Measurements from ENCODE around the gene C1orf94.
"Not testable (repeated sequence)": the region's sequence is repeated elsewhere in the genome, so short reads cannot be mapped to it uniquely, and the experiment has no call there.

The C1orf94 gene

GRCh38 chr1:34165422-34165921, 11.2 kb upstream of the C1orf94 start:
- no peak for DNase-seq

GRCh38 chr1:34166191-34166624, 10.5 kb upstream of the C1orf94 start:
- DNase-seq: no peak

DNA sequence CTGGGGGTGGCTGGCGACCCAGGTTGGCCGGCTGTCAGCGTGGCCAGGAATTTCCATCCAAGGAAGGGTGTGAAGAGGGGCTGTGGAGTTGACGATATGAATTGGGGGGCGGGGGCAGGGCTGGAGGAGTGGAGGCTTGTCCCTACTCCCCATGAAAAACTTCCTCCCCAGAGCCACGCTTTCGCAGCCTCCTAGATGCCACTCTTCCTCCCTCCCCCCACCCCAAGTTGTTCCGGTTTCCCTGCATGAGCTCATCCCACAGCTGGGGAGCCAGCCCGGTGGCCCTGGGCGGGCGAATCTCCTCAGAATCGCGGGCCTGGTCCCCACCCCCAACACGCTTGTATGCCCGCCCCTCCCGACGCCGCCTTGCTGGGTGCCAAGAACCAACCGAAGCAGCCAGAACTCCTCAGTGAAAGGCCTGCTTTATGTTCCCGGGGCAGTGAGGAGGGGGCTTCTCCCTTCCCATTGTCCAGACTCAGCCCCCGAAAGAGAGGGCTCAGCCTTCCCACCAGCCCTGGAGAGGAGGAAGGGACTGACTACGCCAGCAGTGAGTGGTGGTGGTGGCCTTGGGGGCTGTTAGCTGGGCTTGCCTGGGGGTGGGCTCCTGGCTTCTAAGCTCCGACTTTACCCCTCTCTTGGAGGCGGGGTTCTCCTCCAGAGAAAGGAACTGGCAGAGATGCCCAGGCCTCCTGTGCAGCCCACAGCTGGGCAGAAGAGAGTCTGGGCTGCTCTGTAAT, 9.9 kb upstream of the C1orf94 start:
- DNase-seq: no peak

DNA sequence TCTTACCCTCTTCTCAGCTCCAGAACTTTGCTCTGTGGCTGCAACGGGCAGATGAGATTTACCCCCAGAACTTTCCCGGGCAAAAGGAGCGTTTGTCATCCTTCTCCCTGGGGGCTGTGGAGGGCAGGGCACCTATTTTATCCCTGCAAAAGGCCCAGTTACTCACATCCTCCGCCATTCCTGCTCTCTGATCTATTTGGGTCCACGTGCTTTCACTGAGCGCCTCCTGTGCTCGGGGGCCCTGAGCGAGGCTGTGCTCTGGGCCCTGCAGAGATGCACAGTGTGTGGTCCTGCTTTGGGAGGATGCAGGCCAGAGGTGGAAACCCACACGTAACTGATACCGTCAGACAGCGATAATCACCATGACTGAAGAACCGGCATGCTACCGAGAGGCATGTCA, 9.3 kb upstream of the C1orf94 start:
- no peak for DNase-seq

- no peak for DNase-seq
Observed at GRCh38 chr1:34175744-34176143, 963 bp upstream of the C1orf94 start.

GRCh38 chr1:34178072-34178471, 1.4 kb downstream of the C1orf94 start:
- no peak for DNase-seq

DNA sequence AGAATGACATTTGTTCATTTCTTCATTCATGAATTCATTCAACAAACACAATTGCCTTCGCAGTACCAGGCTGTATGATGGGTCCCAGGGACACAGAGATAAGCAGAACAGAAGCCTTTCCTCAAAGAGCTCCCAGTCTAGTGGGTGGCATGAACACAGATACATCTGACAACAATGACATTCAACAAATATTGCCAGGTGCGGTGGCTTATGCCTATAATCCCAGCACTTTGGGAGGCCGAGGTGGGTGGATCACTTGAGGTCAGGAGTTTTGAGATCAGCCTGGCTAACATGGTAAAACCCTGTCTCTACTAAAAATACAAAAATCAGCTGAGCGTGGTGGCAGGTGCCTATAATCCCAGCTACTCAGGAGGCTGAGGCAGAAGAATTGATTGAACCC, 6.7 kb downstream of the C1orf94 start:
- not testable (repeated sequence) for DNase-seq

- no peak for DNase-seq
Observed at GRCh38 chr1:34186741-34187494, 10.2 kb downstream of the C1orf94 start.

DNA sequence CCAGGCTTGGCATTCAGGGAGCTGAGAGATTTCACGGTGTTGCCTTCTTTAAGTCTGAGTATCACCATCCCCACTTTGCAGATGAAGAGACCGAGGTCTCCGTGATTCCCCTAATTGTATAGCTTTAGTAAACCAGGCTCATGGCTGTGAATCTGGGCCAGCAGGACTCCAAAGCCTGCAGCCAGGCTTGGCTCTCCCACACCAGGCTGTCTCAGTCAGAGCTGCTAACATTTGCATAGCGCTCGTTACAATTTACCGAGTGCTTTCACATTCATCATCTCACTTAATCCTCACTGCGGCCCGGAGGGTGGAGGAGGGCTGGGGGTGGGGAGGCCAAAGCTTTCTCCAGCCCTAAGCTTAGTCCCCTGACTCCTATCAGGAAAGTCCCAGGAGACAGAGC, 11.7 kb downstream of the C1orf94 start:
- DNase-seq: no peak

GRCh38 chr1:34188985-34189384, 12.3 kb downstream of the C1orf94 start:
- DNase-seq: no peak

DNA sequence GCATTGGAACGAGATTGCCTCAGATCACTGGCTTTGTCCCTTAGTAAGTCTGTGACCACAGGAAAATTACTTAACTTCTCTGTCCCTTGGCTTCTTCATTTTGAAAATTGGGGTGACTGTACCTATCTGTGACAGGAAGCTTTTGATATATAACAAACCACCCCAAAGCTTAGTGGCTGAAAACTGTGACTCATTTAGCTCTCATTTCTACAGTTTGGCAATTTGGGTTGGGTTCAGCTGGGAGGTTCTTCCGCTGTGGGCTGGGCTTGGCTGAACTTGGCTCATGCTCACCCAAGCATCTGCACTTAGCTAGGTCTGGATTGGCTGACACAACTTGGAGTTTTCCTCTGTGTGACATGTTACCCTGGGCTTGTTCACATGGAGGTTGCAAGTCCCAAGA, 14.0 kb downstream of the C1orf94 start:
- no peak for DNase-seq

DNA sequence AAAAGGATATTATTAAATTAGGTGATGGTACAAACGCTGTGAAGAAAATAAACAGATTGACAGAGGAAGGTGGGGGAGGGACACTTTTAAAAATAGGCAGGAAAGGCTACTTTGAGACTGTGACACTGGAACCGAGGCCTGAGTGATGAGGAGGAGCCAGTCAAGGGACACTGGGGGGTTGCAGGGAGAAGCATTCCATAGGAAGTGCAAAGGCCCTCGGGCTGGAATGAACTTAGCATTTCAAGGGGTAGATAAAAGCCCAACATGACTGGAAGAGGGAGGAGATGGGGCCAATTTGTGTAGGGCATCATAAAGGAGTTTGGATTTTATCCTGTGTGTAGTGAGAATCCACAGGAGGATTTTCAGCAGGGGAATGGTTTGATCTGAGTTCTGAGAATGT, 15.9 kb downstream of the C1orf94 start:
- DNase-seq: no peak

- no peak for DNase-seq
Observed at GRCh38 chr1:34199927-34200326, 23.2 kb downstream of the C1orf94 start.

DNA sequence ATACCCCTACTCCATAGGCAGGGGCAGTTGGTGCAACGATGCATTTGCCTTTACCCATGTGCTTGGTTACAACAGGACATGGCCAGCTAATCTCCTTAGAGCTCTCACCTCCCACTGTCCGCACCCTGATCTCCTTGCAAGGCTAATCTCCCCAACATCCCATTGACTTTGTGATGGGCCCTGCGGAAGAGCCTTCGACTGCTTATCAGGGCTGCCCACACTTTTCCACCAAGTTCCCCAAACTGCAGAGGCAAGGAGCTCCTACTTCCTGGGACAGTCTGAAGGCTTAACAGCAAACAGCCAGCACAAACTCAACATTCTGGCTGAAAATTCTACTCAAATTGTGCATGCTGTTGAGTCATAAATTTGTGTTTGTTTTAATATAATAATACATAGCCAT, 36.0 kb downstream of the C1orf94 start:
- DNase-seq: no peak

GRCh38 chr1:34213956-34214355, 37.2 kb downstream of the C1orf94 start:
- no peak for DNase-seq

DNA sequence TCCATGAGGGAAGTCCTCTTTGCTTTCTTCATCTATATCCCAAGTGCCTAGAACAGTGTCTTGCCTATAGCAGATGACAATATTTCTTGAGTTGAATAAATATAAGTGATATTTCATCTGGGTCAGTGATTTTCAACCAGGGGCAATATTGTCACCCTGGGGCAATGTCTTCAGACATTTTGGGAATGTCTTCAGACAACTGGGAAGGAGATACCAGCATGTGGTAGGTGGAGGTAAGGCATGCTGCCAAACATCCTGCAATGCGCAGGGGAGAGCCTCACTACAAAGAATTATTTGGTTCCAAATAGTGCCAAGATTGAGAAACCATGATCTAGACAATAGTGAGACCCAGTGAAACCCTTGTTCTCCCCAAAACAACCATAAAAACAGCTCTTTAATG, 54.7 kb downstream of the C1orf94 start:
- no peak for DNase-seq

DNA sequence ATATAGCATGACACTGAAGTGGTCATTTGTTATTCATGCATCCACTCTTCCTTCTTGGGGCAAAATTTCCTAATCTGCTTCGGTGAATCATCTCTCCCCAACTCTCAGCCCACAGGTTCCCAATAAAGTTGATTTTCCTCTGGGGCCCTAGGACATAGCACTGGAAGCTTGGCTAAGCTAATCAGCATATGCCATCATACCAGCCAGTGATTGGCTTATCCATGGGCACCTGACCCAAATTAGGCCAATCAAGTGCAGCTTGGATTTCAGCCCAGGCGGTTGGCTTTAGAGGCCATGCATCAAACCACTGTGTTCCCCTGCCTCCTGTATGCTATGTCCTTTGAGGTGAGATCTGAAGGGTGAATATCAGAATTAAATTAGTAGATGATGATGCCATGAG, 58.9 kb downstream of the C1orf94 start:
- DNase-seq: no peak

DNA sequence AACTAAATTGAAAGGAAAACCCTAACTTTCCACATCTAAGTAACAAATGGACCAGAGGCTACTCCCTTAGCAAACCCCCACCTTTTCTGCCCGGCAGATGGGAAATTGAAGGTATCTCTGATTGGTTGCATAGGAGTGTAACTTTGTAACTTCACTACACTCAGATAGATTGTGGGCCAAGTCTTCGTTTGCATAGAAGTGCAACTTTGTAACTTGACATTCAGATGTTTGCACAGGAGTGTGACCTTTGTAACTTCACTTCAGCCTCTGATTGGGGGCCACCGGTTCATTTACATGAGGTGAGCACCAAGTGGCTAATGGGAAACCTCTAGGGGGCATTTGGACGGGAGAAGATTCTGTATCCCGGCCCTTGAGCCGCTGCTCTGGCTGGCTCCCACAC, 59.4 kb downstream of the C1orf94 start:
- no peak for DNase-seq

DNA sequence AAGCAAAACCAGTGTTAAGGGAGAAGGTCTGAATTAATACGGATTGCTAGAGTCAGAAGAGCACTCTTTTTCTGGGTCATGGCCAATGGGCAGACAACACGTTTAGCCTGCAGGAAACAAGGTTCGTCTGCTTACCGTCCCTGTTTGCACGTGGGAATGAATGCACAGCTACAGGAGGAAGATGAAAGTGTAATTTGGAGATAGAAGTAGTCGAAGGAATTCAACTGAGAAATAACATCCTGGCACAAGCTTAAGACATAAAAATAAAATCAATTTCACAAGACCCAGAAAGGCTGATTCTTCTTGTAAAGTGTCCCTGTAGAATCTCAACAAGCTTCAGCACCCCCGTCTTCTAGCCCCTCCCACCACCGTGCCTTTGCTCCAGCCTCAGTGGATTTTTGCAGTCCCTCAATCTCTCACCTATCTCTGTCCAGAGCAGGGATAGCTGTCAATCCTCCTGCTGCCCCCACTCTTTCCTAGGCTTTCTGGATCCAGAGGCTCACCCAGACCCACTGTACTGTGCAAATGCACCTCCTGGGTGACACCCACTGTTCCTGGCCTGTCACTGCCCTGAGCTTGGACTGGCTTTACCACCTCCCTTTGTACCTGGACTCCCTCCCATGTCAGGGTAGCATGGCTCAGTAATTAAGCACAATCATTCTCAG, 60.6 kb downstream of the C1orf94 start:
- DNase-seq: no peak

DNA sequence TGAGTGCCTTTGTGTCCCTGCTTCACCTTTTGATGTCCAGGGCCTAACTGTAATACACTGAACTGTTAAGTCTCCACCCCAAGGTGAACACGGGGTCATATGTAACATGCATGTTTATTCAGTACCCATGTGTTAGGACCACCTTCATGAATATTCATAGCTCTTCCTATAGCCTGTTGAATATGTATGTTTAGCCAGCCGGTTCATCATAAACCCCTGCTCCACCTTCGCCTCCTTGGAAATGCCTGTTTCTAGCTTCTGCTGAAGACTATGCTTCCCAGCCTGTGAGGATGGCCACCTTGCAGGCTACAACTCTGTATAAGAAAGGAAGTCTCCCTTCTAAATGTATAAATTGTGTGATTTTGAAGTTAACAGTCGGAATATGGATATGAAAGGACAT, 69.3 kb downstream of the C1orf94 start:
- DNase-seq: no peak

- no peak for DNase-seq
Observed at GRCh38 chr1:34250342-34250741, 73.6 kb downstream of the C1orf94 start.

DNA sequence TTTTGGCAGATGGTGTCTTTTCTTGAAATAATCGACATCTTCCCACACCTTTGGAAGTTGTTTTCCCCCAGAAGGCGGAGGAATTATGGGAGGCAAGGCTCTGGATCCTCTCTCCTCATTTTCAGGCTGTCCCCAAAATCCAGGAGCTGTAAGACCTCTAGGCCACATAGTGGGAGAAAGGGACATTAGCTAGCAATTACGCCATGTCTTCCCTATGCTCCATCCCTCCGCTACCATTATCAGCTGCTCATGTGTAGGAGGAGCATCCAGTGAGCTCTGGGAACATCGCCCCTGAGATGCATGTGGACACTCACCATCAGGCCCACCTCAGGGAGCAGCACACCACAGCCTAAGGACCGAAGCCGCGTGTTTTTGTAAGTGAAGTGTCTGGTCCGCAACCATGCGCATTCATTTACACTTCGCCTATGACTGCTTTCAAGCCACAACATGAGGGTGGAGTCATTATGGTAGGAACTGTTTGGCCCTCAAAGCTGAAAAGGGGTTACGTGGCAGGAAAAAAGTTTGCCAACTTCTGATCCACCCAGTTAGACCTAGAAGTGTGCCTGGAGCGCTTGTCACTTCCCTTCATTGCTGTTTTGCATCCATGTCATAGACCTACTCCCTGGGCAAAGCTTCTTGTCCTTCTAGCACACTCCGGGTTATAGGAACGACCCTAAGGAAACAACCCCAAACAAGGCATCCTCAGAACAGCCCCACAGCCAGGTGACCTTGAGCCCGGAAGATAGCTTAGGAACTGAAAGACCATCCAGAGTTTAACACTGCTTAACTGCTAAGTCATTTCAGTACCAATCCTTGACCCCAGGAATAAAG, 85.5 kb downstream of the C1orf94 start:
- no peak for DNase-seq

DNA sequence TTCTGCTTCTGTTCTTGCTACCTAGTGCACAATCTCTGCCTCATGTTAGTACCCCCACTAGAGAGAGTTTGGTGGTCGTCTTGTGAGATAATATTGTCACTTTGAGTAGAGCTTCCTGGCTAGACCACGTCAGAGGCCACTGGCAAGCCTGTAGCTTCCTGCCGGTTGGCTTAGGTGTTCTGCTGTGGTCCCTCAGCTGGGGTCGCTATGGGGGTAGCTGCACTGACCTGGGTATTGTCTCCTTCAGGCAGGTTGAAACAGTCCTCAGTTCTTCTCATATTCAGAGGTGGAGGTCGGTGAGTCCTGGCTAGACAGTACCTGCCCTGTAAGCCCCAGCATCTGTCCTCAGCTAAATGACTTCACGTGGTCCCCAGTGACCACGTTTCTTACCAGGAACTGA, 86.2 kb downstream of the C1orf94 start:
- no peak for DNase-seq
